Panc1 (cell line): ENCODE data around the gene RNF38. TPM values are rescaled to one million over a fixed set of nuclear protein-coding genes. Genes with fewer than 3 reads are reported as not detected.
"Not testable (repeated sequence)": the region's sequence is repeated elsewhere in the genome, so short reads cannot be mapped to it uniquely, and the experiment has no call there.

Experiments
- ATAC-seq: fragments of 200-7000 bp; cut with Tn5 transposase; 2 replicates; pipeline ENCODE4 v1.9.1; 2020; ENCODE audit warnings: mild to moderate bottlenecking, moderate library complexity
- Bru-seq: library from RNA; stranded (reverse); fragments of 400-500 nt; gene quantifications from one replicate; lab custom pipeline; 2021; lab: Mats Ljungman, UMichigan
- BruChase-seq, 2 experiments: library from RNA; stranded (reverse); fragments of 400-500 nt; gene quantifications; one replicate each; lab custom pipeline; 2021; lab: Mats Ljungman, UMichigan
- BruUV-seq: library from RNA; stranded (reverse); fragments of 400-500 nt; replicated peaks from 2 replicates; lab custom pipeline; 2021; lab: Mats Ljungman, UMichigan
- CTCF ChIA-PET: fragments of 300-600 bp; sonication (Branson Sonifier 250); formaldehyde crosslinking; loops from one replicate; lab custom pipeline; 2022; ENCODE audit warnings: antibody characterized with exemption; lab: Charles Lee
- POLR2A ChIA-PET: fragments of 300-600 bp; sonication (Branson Sonifier 250); formaldehyde crosslinking; loops from one replicate; lab custom pipeline; 2022; ENCODE audit warnings: antibody characterized with exemption; lab: Charles Lee
- DNase-seq: peaks from one replicate; pipeline ENCODE4 v3.0.0-alpha.2; 2010; ENCODE audit warnings: low read depth, low spot score
- H3K27ac ChIP-seq: 2 replicates; pipeline ENCODE4 v1.5.1; 2011; ENCODE audit warnings: mild to moderate bottlenecking, low read length, inconsistent platforms
- H3K27me3 ChIP-seq: fragments of 200-500 bp; sonication (Bioruptor generic); 2 replicates; pipeline ENCODE4 v1.6.0; 2014; ENCODE audit warnings: low read length, inconsistent platforms; ENCODE audit not compliant: control insufficient read depth, insufficient read depth
- H3K36me3 ChIP-seq: fragments of 200-500 bp; sonication (Bioruptor generic); 2 replicates; pipeline ENCODE4 v1.5.1; 2014; ENCODE audit warnings: inconsistent platforms, mild to moderate bottlenecking, low read length, moderate library complexity; ENCODE audit not compliant: control insufficient read depth, insufficient read depth
- H3K4me1 ChIP-seq: 2 replicates; pipeline ENCODE4 v1.5.1; 2011; ENCODE audit warnings: inconsistent platforms, mild to moderate bottlenecking, low read length, moderate library complexity; ENCODE audit not compliant: control insufficient read depth, insufficient read depth
- H3K4me3 ChIP-seq, 2 experiments: 2 replicates each; pipeline ENCODE4 v1.5.1; 2011 to 2012; ENCODE audit warnings: low read depth in 2 of 2, low read length in 2 of 2, mild to moderate bottlenecking in 2 of 2, inconsistent platforms in 1 of 2, moderate library complexity in 1 of 2
- H3K9me3 ChIP-seq: fragments of 200-500 bp; sonication (Bioruptor generic); 2 replicates; pipeline ENCODE4 v1.5.1; 2014; ENCODE audit warnings: low read depth, mild to moderate bottlenecking, inconsistent platforms, low read length, moderate library complexity; ENCODE audit not compliant: control insufficient read depth, insufficient read depth
- CTCF ChIP-seq: fragments of 450-650 bp; IDR thresholded peaks from 2 replicates; pipeline ENCODE4 v1.5.1; 2017; ENCODE audit warnings: mild to moderate bottlenecking
- POLR2AphosphoS5 ChIP-seq: IDR thresholded peaks from 2 replicates; pipeline ENCODE4 v1.6.1; 2012; ENCODE audit warnings: mild to moderate bottlenecking, low read depth, low read length, moderate library complexity
- SIN3A ChIP-seq: IDR thresholded peaks from 2 replicates; pipeline ENCODE4 v1.6.1; 2012; ENCODE audit warnings: low read depth, mild to moderate bottlenecking, low read length, moderate library complexity, borderline replicate concordance; ENCODE audit not compliant: insufficient read depth
- TCF7L2 ChIP-seq: IDR thresholded peaks from 2 replicates; pipeline ENCODE4 v1.6.1; 2011; ENCODE audit warnings: mild to moderate bottlenecking, low read depth, low read length, inconsistent platforms
- in situ Hi-C: cut with HindIII; loops from 2 replicates; pipeline ENCODE4 v1.10.0; 2016; ENCODE audit warnings: low sequenced_read_pairs, low pct_unique_long_range_greater_than_20kb
- intact Hi-C: fragments of 100-400 bp; cut with micrococcal nuclease; formaldehyde crosslinking; loops from one replicate; pipeline ENCODE4 v1.10.0; 2022; ENCODE audit not compliant: unreplicated experiment
- long read RNA-seq: library from polyadenylated mRNA; unstranded; transcript quantifications from one replicate; pipeline ENCODE4 v2.0.0, GENCODE V29; 2021; ENCODE audit not compliant: unreplicated experiment
- polyA plus RNA-seq: library from polyadenylated mRNA; unstranded; fragments of >200 nt; gene quantifications from one replicate; pipeline ENCODE4 v1.2.1, GENCODE V29; 2012; ENCODE audit warnings: missing spikeins; ENCODE audit not compliant: insufficient read length
- total RNA-seq: library from RNA; stranded (reverse); gene quantifications from one replicate; pipeline ENCODE4 v1.2.1, GENCODE V29; 2021; ENCODE audit not compliant: unreplicated experiment
- TF ChIP-seq, protein P1 (sequence below), 2 experiments: IDR thresholded peaks; 2 replicates each; pipeline ENCODE4 v1.6.1; 2011 to 2012; ENCODE audit warnings: low read depth in 2 of 2, control low read depth in 1 of 2, low read length in 1 of 2, mild to moderate bottlenecking in 1 of 2, moderate library complexity in 1 of 2; ENCODE audit not compliant: insufficient read depth in 1 of 2

Gene RNF38
- 78.0 TPM for total RNA-seq
- 34.0 TPM for polyA plus RNA-seq
- percentile 98 among the genes with signal in this experiment for Bru-seq, nascent RNA
- percentile 96 among the genes with signal in this experiment for BruChase-seq, experiment 1, labeled RNA remaining after a 2-hour chase
- percentile 92 among the genes with signal in this experiment for BruChase-seq, experiment 2, labeled RNA remaining after a 6-hour chase
- long read RNA-seq, full-length matches to known transcripts = 20 of 57 reads
- long read RNA-seq, partial matches to known transcripts = 16 of 57 reads
- long read RNA-seq, other reads (novel, unspliced or antisense) = 21 of 57 reads

DNA sequence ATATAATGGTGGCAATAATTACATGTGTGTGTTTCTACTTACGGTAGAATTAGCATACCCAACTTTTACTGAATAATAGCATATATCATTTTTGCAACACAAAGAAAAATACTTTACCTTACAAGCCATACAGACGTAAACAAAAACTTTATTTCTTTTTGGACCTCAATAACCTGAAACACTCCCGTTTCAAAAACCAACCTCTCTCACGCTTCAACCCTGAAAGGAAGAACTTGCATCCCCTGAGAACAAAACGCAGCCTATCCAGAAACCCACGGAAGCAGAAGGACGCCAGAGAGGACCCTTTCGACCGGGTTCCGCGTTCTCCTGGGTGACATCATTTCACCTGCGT, at the start of gene RNF38:
TSS of gene RNF38 (minus strand) at position 290 of the 352 bp plus-strand sequence. CDS start at position 129, 161 bp downstream.
- POLR2A ChIA-PET = interaction anchor here (1.1 to 1.5 kb wide), 2 partner anchors 41 to 142 kb away, joined by 4 to 6 read pairs; partner anchors contain the start of gene GNE
- Histone ChIP-seq H3K36me3 (no peaks in the 10 kb centered on the region), H3K4me3 (peak within 1 kb of the TSS; percentile 79 to 90), H3K27me3 (no peaks in the 10 kb centered on the region), H3K27ac (peak within 1 kb of the TSS; percentile 95), H3K4me1 (peaks cover 29% of the 10 kb centered on the region), H3K9me3 (no peaks in the 10 kb centered on the region; the same call in 1 of the 2 replicates)
- CTCF ChIA-PET = no interaction called here
- ATAC-seq = no peak
- no peak for TF ChIP-seq CTCF
- TF ChIP-seq, protein P1, sequence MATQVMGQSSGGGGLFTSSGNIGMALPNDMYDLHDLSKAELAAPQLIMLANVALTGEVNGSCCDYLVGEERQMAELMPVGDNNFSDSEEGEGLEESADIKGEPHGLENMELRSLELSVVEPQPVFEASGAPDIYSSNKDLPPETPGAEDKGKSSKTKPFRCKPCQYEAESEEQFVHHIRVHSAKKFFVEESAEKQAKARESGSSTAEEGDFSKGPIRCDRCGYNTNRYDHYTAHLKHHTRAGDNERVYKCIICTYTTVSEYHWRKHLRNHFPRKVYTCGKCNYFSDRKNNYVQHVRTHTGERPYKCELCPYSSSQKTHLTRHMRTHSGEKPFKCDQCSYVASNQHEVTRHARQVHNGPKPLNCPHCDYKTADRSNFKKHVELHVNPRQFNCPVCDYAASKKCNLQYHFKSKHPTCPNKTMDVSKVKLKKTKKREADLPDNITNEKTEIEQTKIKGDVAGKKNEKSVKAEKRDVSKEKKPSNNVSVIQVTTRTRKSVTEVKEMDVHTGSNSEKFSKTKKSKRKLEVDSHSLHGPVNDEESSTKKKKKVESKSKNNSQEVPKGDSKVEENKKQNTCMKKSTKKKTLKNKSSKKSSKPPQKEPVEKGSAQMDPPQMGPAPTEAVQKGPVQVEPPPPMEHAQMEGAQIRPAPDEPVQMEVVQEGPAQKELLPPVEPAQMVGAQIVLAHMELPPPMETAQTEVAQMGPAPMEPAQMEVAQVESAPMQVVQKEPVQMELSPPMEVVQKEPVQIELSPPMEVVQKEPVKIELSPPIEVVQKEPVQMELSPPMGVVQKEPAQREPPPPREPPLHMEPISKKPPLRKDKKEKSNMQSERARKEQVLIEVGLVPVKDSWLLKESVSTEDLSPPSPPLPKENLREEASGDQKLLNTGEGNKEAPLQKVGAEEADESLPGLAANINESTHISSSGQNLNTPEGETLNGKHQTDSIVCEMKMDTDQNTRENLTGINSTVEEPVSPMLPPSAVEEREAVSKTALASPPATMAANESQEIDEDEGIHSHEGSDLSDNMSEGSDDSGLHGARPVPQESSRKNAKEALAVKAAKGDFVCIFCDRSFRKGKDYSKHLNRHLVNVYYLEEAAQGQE (IDR thresholded peaks at IDR 0.05; ENCODE audit: insufficient read depth in 1 of 2, low read depth in 2 of 2, low read length in 1 of 2) = no peak
- no peak for TF ChIP-seq SIN3A
- no peak for TF ChIP-seq POLR2AphosphoS5
- TF ChIP-seq TCF7L2 = no peak
- in situ Hi-C loops = no loop called here
- TSS peak; percentile 64 for BruUV-seq
- intact Hi-C loops = no loop called here
- DNase-seq = no peak

- H3K4me3 ChIP-seq, POLR2A ChIA-PET, DNase-seq, BruUV-seq, H3K27ac ChIP-seq, in situ Hi-C loops, intact Hi-C loops, H3K27me3 ChIP-seq, ATAC-seq, H3K36me3 ChIP-seq, H3K9me3 ChIP-seq, H3K4me1 ChIP-seq: not testable (repeated sequence)
- CTCF ChIA-PET = interaction anchor here (0.6 to 1.2 kb wide), 2 partner anchors 17 to 135 kb away, joined by 3 to 6 read pairs; no protein-coding TSS in a partner anchor
Observed at GRCh38 chr9:36448555-36448954, 48.5 kb upstream of the RNF38 start.

GRCh38 chr9:36448017-36448416, 47.9 kb upstream of the RNF38 start:
- Histone ChIP-seq H3K27ac (no peak overlapping the region), H3K4me1 (no peaks in the 10 kb centered on the region), H3K27me3 (no peaks in the 10 kb centered on the region), H3K36me3 (no peaks in the 10 kb centered on the region), H3K4me3 (no peak overlapping the region), H3K9me3 (no peaks in the 10 kb centered on the region)
- POLR2A ChIA-PET = no interaction called here
- intact Hi-C loops = no loop called here
- in situ Hi-C loops = no loop called here
- TF ChIP-seq, protein P1 (IDR thresholded peaks at IDR 0.05; ENCODE audit: insufficient read depth in 1 of 2, low read depth in 2 of 2, low read length in 1 of 2) = no peak
- TF ChIP-seq POLR2AphosphoS5 (no peak), SIN3A (no peak), CTCF (no peak), TCF7L2 (no peak)
- DNase-seq = no peak
- BruUV-seq = no TSS peak
- CTCF ChIA-PET = interaction anchor here (0.6 to 1.6 kb wide), 3 partner anchors 17 to 135 kb away, joined by 3 to 8 read pairs (median 6); no protein-coding TSS in a partner anchor
- ATAC-seq = no peak
